ENCODE measurements around the gene CTNND2.

Gene CTNND2

DNA sequence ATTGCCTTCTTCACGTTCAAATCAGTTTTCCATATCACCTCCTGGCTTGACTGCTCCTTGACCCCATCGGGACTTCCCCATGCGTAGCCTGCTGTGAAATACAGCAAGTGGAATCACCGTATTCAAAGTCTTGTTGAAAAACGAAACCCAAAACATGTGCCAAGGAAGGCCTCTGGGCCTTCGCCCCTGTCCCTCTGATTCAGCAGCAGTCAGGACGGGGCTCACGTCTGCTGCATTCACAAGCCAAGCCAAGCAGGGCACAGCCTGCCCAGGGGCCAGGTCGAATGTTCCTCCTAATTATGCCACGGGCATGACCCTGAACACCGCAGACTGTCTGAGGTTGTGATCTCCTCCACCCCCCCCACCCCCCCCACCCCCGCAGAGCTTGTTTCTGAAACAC lies 960 bp upstream of the CTNND2 start:
- Histone ChIP-seq H3K9ac (ENCODE audit: low read depth, low read length) (no peak overlapping the region), H2AFZ (ENCODE audit: low read depth, low read length) (no peak overlapping the region), H3K4me3 (ENCODE audit: low read depth in 1 of 2, low read length in 2 of 2) (no peak overlapping the region), H3K27me3 (ENCODE audit: insufficient read depth, low read length, poor library complexity) (no peaks in the 10 kb centered on the region), H3K79me2 (ENCODE audit: insufficient read depth, low read length) (no peaks in the 10 kb centered on the region), H3K4me1 (ENCODE audit: insufficient read depth, low read length) (no peaks in the 10 kb centered on the region), H4K20me1 (ENCODE audit: insufficient read depth, low read length) (no peaks in the 10 kb centered on the region), H3K4me2 (ENCODE audit: insufficient read depth, low read length) (no peak overlapping the region), H3K9me3 (ENCODE audit: insufficient read depth, low read length, severe bottlenecking) (peaks cover 4% of the 10 kb centered on the region), H3K36me3 (ENCODE audit: insufficient read depth, low read length) (no peaks in the 10 kb centered on the region), H3K27ac (ENCODE audit: low read length) (no peak overlapping the region)
- ATAC-seq (ENCODE audit: insufficient read depth, low read depth) = no peak
- DNase-seq = no peak
- TF ChIP-seq EZH2 (IDR thresholded peaks at IDR 0.05; ENCODE audit: borderline replicate concordance, low read depth, low read length, severe bottlenecking) (no peak), CTCF (IDR thresholded peaks at IDR 0.05; ENCODE audit: borderline replicate concordance, extremely low read depth, low read length, poor library complexity, severe bottlenecking) (no peak)

GRCh38 chr5:11903614-11904264 lies 507 bp downstream of the CTNND2 start:
- DNase-seq (no peak), ATAC-seq (ENCODE audit: insufficient read depth, low read depth) (no peak)
- Histone ChIP-seq H3K27ac (ENCODE audit: low read length) (no peak overlapping the region), H3K4me2 (ENCODE audit: insufficient read depth, low read length) (no peak overlapping the region), H3K9me3 (ENCODE audit: insufficient read depth, low read length, severe bottlenecking) (peaks cover 4% of the 10 kb centered on the region), H3K27me3 (ENCODE audit: insufficient read depth, low read length, poor library complexity) (no peaks in the 10 kb centered on the region), H3K9ac (ENCODE audit: low read depth, low read length) (no peak overlapping the region), H3K4me3 (ENCODE audit: low read depth in 1 of 2, low read length in 2 of 2) (no peak overlapping the region), H4K20me1 (ENCODE audit: insufficient read depth, low read length) (no peaks in the 10 kb centered on the region), H3K79me2 (ENCODE audit: insufficient read depth, low read length) (no peaks in the 10 kb centered on the region), H3K4me1 (ENCODE audit: insufficient read depth, low read length) (no peaks in the 10 kb centered on the region), H2AFZ (ENCODE audit: low read depth, low read length) (no peak overlapping the region), H3K36me3 (ENCODE audit: insufficient read depth, low read length) (no peaks in the 10 kb centered on the region)
- no peak for TF ChIP-seq EZH2 (IDR thresholded peaks at IDR 0.05; ENCODE audit: borderline replicate concordance, low read depth, low read length, severe bottlenecking)
- no peak for TF ChIP-seq CTCF (IDR thresholded peaks at IDR 0.05; ENCODE audit: borderline replicate concordance, extremely low read depth, low read length, poor library complexity, severe bottlenecking)

DNA sequence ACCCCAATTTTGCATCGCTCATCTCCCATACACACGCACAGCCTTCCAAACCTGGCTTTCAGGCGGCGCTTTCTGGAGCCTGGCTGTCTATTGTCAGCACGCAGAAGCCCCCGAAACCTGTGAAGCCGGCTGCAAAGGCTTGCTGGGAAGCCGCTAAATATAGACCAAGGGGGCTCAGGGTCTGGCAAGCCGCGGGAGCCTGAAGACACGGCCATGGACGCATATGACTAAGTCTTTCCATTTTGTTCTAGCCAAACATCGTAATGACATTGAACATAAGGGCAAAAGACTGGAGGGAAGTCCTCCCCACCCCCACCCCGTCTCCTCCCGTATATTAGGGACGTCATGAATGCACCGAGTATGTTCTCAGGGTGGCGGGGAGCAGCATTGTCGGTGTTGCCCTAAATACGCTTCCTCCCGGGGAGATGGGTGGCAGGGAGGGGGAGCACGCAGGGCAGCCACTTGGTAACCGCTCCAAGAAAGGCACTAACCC lies 1.1 kb downstream of the CTNND2 start:
- DNase-seq (no peak), ATAC-seq (ENCODE audit: insufficient read depth, low read depth) (no peak)
- TF ChIP-seq CTCF (IDR thresholded peaks at IDR 0.05; ENCODE audit: borderline replicate concordance, extremely low read depth, low read length, poor library complexity, severe bottlenecking) = no peak
- TF ChIP-seq EZH2 (IDR thresholded peaks at IDR 0.05; ENCODE audit: borderline replicate concordance, low read depth, low read length, severe bottlenecking) = no peak
- H3K36me3 ChIP-seq (ENCODE audit: insufficient read depth, low read length) = no peaks in the 10 kb centered on the region
- H3K9ac ChIP-seq (ENCODE audit: low read depth, low read length) = no peak overlapping the region
- H3K27me3 ChIP-seq (ENCODE audit: insufficient read depth, low read length, poor library complexity) = no peaks in the 10 kb centered on the region
- H3K4me2 ChIP-seq (ENCODE audit: insufficient read depth, low read length) = no peak overlapping the region
- H2AFZ ChIP-seq (ENCODE audit: low read depth, low read length) = no peak overlapping the region
- no peaks in the 10 kb centered on the region for H3K79me2 ChIP-seq (ENCODE audit: insufficient read depth, low read length)
- H3K27ac ChIP-seq (ENCODE audit: low read length) = no peak overlapping the region
- no peaks in the 10 kb centered on the region for H4K20me1 ChIP-seq (ENCODE audit: insufficient read depth, low read length)
- H3K4me1 ChIP-seq (ENCODE audit: insufficient read depth, low read length) = no peaks in the 10 kb centered on the region
- no peak overlapping the region for H3K4me3 ChIP-seq (ENCODE audit: low read depth in 1 of 2, low read length in 2 of 2)
- H3K9me3 ChIP-seq (ENCODE audit: insufficient read depth, low read length, severe bottlenecking) = peaks cover 4% of the 10 kb centered on the region

All from DND-41 (cell line).